ENCODE measurements around the gene GSTO2. TPM values are rescaled to one million over a fixed set of nuclear protein-coding genes. Genes with fewer than 3 reads are reported as not detected.

GSTO2 gene
- total and polyA plus RNA-seq, 2 of the 4 experiments (the other 2 are of a cell fraction), result 1.4 to 2.3 TPM

DNA sequence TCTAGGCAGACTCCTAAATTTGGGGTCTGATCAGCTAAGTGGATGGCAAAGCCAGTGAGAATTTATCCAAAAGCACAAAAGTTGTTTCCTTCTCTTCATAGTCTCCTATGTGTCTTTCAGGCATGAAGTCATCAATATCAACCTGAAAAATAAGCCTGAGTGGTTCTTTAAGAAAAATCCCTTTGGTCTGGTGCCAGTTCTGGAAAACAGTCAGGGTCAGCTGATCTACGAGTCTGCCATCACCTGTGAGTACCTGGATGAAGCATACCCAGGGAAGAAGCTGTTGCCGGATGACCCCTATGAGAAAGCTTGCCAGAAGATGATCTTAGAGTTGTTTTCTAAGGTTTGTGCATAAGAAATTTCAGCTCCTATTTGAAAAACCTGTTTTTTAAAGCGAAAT, 9.5 kb upstream of the GSTO2 start:
- H4K20me1 ChIP-seq (ENCODE audit: insufficient read depth, low read length), result peaks cover 43% of the 10 kb centered on the region; the same call in 1 of the 2 replicates
- H3K27ac ChIP-seq (ENCODE audit: insufficient read depth, low read length), result no peak overlapping the region
- H4K8ac ChIP-seq (ENCODE audit: low read depth in 2 of 2, low read length in 2 of 2), result no peak overlapping the region
- H3K79me1 ChIP-seq (ENCODE audit: low read depth in 1 of 2, low read length in 2 of 2), result peaks cover 21 to 47% of the 10 kb centered on the region in 2 experiments
- WGBS, 2 experiments (ENCODE audit: extremely low coverage in 2 of 2, insufficient read length in 1 of 2), result no CpG with 5 or more reads among the region's 3 CpGs
- H2AFZ ChIP-seq (replicated peaks; ENCODE audit: low read length, poor library complexity), result no peak overlapping the region
- POLR2A ChIA-PET (ENCODE audit: unreplicated experiment), result no interaction called here
- intact Hi-C loops (cut with micrococcal nuclease), result loop anchor here (1.0 kb wide), 1 partner anchor 29 kb away; no protein-coding TSS in a partner anchor
- no peaks in the 10 kb centered on the region for H3K9me3 ChIP-seq (ENCODE audit: control insufficient read depth, insufficient read depth, low read length)
- peak overlapping the region; percentile 70 for H2BK5ac ChIP-seq (ENCODE audit: low read depth, low read length, poor library complexity, severe bottlenecking)
- no TSS peak for BruUV-seq (replicated peaks)
- TF ChIP-seq, protein P1, sequence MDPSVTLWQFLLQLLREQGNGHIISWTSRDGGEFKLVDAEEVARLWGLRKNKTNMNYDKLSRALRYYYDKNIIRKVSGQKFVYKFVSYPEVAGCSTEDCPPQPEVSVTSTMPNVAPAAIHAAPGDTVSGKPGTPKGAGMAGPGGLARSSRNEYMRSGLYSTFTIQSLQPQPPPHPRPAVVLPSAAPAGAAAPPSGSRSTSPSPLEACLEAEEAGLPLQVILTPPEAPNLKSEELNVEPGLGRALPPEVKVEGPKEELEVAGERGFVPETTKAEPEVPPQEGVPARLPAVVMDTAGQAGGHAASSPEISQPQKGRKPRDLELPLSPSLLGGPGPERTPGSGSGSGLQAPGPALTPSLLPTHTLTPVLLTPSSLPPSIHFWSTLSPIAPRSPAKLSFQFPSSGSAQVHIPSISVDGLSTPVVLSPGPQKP (IDR thresholded peaks at IDR 0.05; ENCODE audit: borderline replicate concordance, low read depth, low read length), result no peak
- 0 out of 2 replicates have a peak, but pooled peaks have one; percentile 24 for TF ChIP-seq POLR2A (IDR thresholded peaks at IDR 0.05; ENCODE audit: low read depth, low read length)
- ATAC-seq (ENCODE audit: low read depth) (no peak), DNase-seq (no peak)
- dilution Hi-C loops (cut with HindIII; ENCODE audit: low sequenced_read_pairs, unreplicated experiment), result no loop called here
- peaks cover 14% of the 10 kb centered on the region; the same call in 1 of the 2 replicates for H3K9me1 ChIP-seq (ENCODE audit: insufficient read depth, low read length)
- H3K4me1 ChIP-seq (ENCODE audit: control insufficient read depth, insufficient read depth, low read length), result peaks cover 9% of the 10 kb centered on the region
- no peak overlapping the region for H2BK15ac ChIP-seq (ENCODE audit: low read depth, low read length)
- no peak overlapping the region for H3K9ac ChIP-seq (ENCODE audit: low read depth, low read length)
- no peak overlapping the region for H2BK20ac ChIP-seq (ENCODE audit: low read depth, low read length)
- H2AK5ac ChIP-seq (ENCODE audit: low read depth, low read length), result no peak overlapping the region
- no peak overlapping the region for H3K4me2 ChIP-seq (ENCODE audit: low read depth, low read length)
- H3K23ac ChIP-seq (ENCODE audit: low read depth, low read length), result peak overlapping the region; percentile 50; the same call in 1 of the 2 replicates
- peaks cover 35% of the 10 kb centered on the region for H3K36me3 ChIP-seq (ENCODE audit: control insufficient read depth, insufficient read depth, low read length)
- H2AK9ac ChIP-seq (replicated peaks; ENCODE audit: low read depth, low read length, poor library complexity), result no peak overlapping the region
- no peak overlapping the region for H4K5ac ChIP-seq (ENCODE audit: low read depth, low read length)
- H3K18ac ChIP-seq (ENCODE audit: low read depth, low read length), result no peak overlapping the region
- in situ Hi-C loops (cut with MboI; ENCODE audit: low sequenced_read_pairs), result no loop called here
- H3K4ac ChIP-seq (ENCODE audit: low read depth, low read length), result no peak overlapping the region
- no peak overlapping the region for H3K4me3 ChIP-seq (ENCODE audit: insufficient read depth, low read depth, low read length)
- CTCF ChIA-PET, result no interaction called here
- no peak overlapping the region for H4K91ac ChIP-seq (ENCODE audit: insufficient read depth, low read depth, low read length)
- H3K14ac ChIP-seq (replicated peaks; ENCODE audit: low read depth, low read length), result no peak overlapping the region
- no peak overlapping the region for H3K56ac ChIP-seq (ENCODE audit: extremely low read depth, insufficient read depth, low read length)
- no peak overlapping the region for H2BK120ac ChIP-seq (ENCODE audit: low read depth, low read length)
- H3K27me3 ChIP-seq (ENCODE audit: control insufficient read depth, insufficient read depth, low read length), result no peaks in the 10 kb centered on the region

All from IMR-90 (cell line).